KBM-7 (cell line): ENCODE measurements around the gene VCP.

ENCODE experiments used
- DNase-seq: peaks from one replicate; pipeline ENCODE4 v3.0.0-alpha.2; 2015
- in situ Hi-C: fragments of 300-500 bp; cut with MboI; formaldehyde crosslinking; loops from 2 replicates; pipeline ENCODE4 v1.14.3; 2020; ENCODE audit warnings: low sequenced_read_pairs, low pct_unique_long_range_greater_than_20kb, mixed read lengths

VCP gene

GRCh38 chr9:35072461-35073278 lies at the start of gene VCP:
Gene VCP (minus strand): TSS chr9:35072625. CDS start chr9:35072353, 272 bp downstream.
- in situ Hi-C loops, result no loop called here
- DNase-seq, result peak; percentile 99

GRCh38 chr9:35116898-35117551 lies 44.6 kb upstream of the VCP start:
- in situ Hi-C loops, result loop anchor here (25.0 kb wide), 1 partner anchor 345 kb away; no protein-coding TSS in a partner anchor
- DNase-seq, result peak; percentile 91

GRCh38 chr9:35116539-35116897 lies 44.1 kb upstream of the VCP start:
- in situ Hi-C loops, result loop anchor here (25.0 kb wide), 1 partner anchor 346 kb away; no protein-coding TSS in a partner anchor
- DNase-seq, result no peak

GRCh38 chr9:35115680-35116538 lies 43.5 kb upstream of the VCP start, which contains the start of gene ATOSB:
Gene ATOSB (minus strand): TSS chr9:35115862. CDS start chr9:35108274, 7,588 bp downstream.
- DNase-seq, result peak; percentile 98
- in situ Hi-C loops, result loop anchor here (25.0 kb wide), 1 partner anchor 346 kb away; no protein-coding TSS in a partner anchor

- in situ Hi-C loops, result loop anchor here (25.0 kb wide), 1 partner anchor 347 kb away; no protein-coding TSS in a partner anchor
These were observed 42.6 kb upstream of the VCP start for GRCh38 chr9:35114840-35115628.

GRCh38 chr9:35114113-35114839 lies 41.9 kb upstream of the VCP start:
- in situ Hi-C loops, result loop anchor here (25.0 kb wide), 1 partner anchor 348 kb away; no protein-coding TSS in a partner anchor

More at GRCh38 chr9:35114840-35115628, 42.6 kb upstream of the VCP start:
- peak; percentile 78 for DNase-seq

GRCh38 chr9:35112257-35113020 lies 40.0 kb upstream of the VCP start:
- in situ Hi-C loops, result loop anchor here (25.0 kb wide), 1 partner anchor 350 kb away; no protein-coding TSS in a partner anchor

More at GRCh38 chr9:35114113-35114839, 41.9 kb upstream of the VCP start:
- DNase-seq, result peak; percentile 89

GRCh38 chr9:35111001-35111933 lies 38.8 kb upstream of the VCP start:
- in situ Hi-C loops, result loop anchor here (25.0 kb wide), 1 partner anchor 351 kb away; no protein-coding TSS in a partner anchor
- peak; percentile 95 for DNase-seq

More at GRCh38 chr9:35112257-35113020, 40.0 kb upstream of the VCP start:
- no peak for DNase-seq

GRCh38 chr9:35110327-35110761 lies 37.9 kb upstream of the VCP start:
- in situ Hi-C loops, result loop anchor here (25.0 kb wide), 1 partner anchor 352 kb away; no protein-coding TSS in a partner anchor
- DNase-seq, result no peak

- in situ Hi-C loops, result loop anchor here (25.0 kb wide), 1 partner anchor 353 kb away; no protein-coding TSS in a partner anchor
- DNase-seq, result peak; percentile 91
These were observed 36.6 kb upstream of the VCP start for GRCh38 chr9:35108946-35109575.

- in situ Hi-C loops, result loop anchor here (25.0 kb wide), 1 partner anchor 354 kb away; no protein-coding TSS in a partner anchor
- no peak for DNase-seq
These were observed 36.0 kb upstream of the VCP start for GRCh38 chr9:35108461-35108860.

- in situ Hi-C loops, result loop anchor here (25.0 kb wide), 1 partner anchor 355 kb away; no protein-coding TSS in a partner anchor
- DNase-seq, result no peak
These were observed 35.2 kb upstream of the VCP start for GRCh38 chr9:35107297-35108290.

GRCh38 chr9:35106343-35106730 lies 33.9 kb upstream of the VCP start:
- in situ Hi-C loops, result loop anchor here (25.0 kb wide), 1 partner anchor 356 kb away; no protein-coding TSS in a partner anchor
- DNase-seq, result no peak
